ENCODE measurements around the gene C3.

DNA sequence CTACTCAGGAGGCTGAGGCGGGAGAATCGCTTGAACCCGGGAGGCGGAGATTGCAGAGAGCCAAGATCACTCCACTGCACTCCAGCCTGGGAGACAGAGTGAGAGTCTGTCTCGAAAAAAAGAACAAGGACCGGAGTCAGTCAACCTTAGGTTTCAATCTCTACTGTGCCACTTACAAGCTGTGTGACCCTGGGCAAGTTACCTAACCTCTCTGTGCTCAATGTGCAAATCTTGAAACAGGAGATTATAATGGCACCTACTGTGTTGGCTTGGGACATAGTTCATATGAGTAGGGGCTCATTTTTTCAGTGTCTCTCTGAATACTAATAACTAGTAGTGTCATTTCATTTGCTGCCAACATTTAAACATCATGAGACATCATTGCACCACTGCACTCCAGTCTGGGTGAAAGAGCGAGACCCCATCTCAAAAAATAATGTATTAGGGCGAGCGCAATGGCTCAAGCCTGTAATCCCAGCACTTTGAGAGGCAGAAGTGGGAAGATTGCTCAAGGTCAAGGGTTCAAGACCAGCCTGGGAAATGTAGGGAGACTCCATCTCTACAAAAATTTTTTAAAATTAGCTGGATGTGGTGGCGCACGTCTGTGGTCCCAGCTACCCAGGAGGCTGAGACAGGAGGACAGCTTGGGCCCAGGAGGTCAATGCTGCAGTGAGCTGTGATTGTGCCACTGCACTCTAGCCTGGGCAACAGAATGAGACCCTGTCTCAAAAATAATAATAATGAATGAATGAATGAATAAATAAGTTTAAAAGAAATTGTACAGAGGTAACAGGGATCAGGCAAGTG is 5.5 kb downstream of the C3 start:
- TF ChIP-seq EZH2 (IDR thresholded peaks at IDR 0.05; ENCODE audit: low read length), result no peak
- TF ChIP-seq CTCF (optimal IDR thresholded peaks at IDR 0.05 in 1 of 3, IDR thresholded peaks at IDR 0.05 in 1 of 3, conservative IDR thresholded peaks at IDR 0.05 in 1 of 3; ENCODE audit: extremely low read depth in 1 of 3, insufficient read depth in 2 of 3, low read length in 3 of 3), result no peak

All from keratinocyte (primary cell).